ENCODE measurements around the gene BICDL1. TPM values are rescaled to one million over a fixed set of nuclear protein-coding genes. Genes with fewer than 3 reads are reported as not detected.

BICDL1 gene
- polyA plus RNA-seq, 1 of the 3 experiments (the other 2 are of a cell fraction) = 0.35 TPM

- Histone ChIP-seq H3K79me2 (ENCODE audit: insufficient read depth) (no peaks in the 10 kb centered on the region), H3K4me1 (ENCODE audit: control insufficient read depth in 1 of 2, insufficient read depth in 2 of 2, low read depth in 1 of 2, low read length in 1 of 2) (peaks cover 0 to 12% of the 10 kb centered on the region in 2 experiments; a peak in 2 of 4 replicates), H3K4me2 (peak overlapping the region; percentile 70; the same call in 1 of the 2 replicates), H3K4me3 (ENCODE audit: low read depth in 2 of 2, low read length in 1 of 2) (peak overlapping the region in 1 of 2 experiments; percentile 63; a peak in 2 of 4 replicates), H3K27ac (ENCODE audit: low read depth in 2 of 2, low read length in 1 of 2) (no peak overlapping the region), H3K9ac (no peak overlapping the region), H3F3A (replicated peaks; ENCODE audit: insufficient read depth) (peaks cover 7% of the 10 kb centered on the region), H3K27me3 (ENCODE audit: insufficient read depth) (peaks cover 13% of the 10 kb centered on the region), H4K20me1 (ENCODE audit: insufficient read depth) (no peaks in the 10 kb centered on the region), H3K9me2 (no peaks in the 10 kb centered on the region), H3K36me3 (replicated peaks in 1 of 2; ENCODE audit: control insufficient read depth in 1 of 2, insufficient read depth in 2 of 2, low read length in 1 of 2) (no peaks in the 10 kb centered on the region), H2AFZ (ENCODE audit: low read depth) (no peak overlapping the region), H3K9me3 (no peaks in the 10 kb centered on the region)
- WGBS (ENCODE audit: low lambda C conversion rate) = 62% methylated on average over 10 of the region's 12 CpGs
- no peak for TF ChIP-seq SMC3 (IDR thresholded peaks at IDR 0.05; ENCODE audit: low read depth, low read length)
- no peak for TF ChIP-seq NFIC (IDR thresholded peaks at IDR 0.05; ENCODE audit: borderline replicate concordance)
- no peak for TF ChIP-seq REST (IDR thresholded peaks at IDR 0.05; ENCODE audit: low read depth, low read length)
- no peak for TF ChIP-seq MAX (IDR thresholded peaks at IDR 0.05; ENCODE audit: low read depth)
- no peak for TF ChIP-seq RCOR1 (IDR thresholded peaks at IDR 0.05; ENCODE audit: low read length)
- no peak for TF ChIP-seq POLR2AphosphoS5 (IDR thresholded peaks at IDR 0.05; ENCODE audit: low read depth, low read length)
- no peak for TF ChIP-seq PBX3 (IDR thresholded peaks at IDR 0.05)
- no peak for TF ChIP-seq TCF12 (IDR thresholded peaks at IDR 0.05)
- TF ChIP-seq ELF1 (IDR thresholded peaks at IDR 0.05) = no peak
- TF ChIP-seq JUND (IDR thresholded peaks at IDR 0.05) = no peak
- TF ChIP-seq MEF2A (IDR thresholded peaks at IDR 0.05; ENCODE audit: borderline replicate concordance, low read depth) = no peak
- no peak for TF ChIP-seq ZBTB33 (IDR thresholded peaks at IDR 0.05; ENCODE audit: borderline replicate concordance, low read depth)
- DNase-seq = no peak
- POLR2A ChIA-PET = interaction anchor here (1.1 kb wide), 1 partner anchor 186 kb away, joined by 3 read pairs; no protein-coding TSS in a partner anchor
- CTCF ChIA-PET = interaction anchor here (0.9 to 3.0 kb wide), 3 partner anchors 10 to 97 kb away, joined by 3 to 9 read pairs (median 3); no protein-coding TSS in a partner anchor
Observed at GRCh38 chr12:119990382-119990874, 1.4 kb downstream of the BICDL1 start.
